ENCODE results near the gene TBC1D10B.
"Not testable (repeated sequence)": the region's sequence is repeated elsewhere in the genome, so short reads cannot be mapped to it uniquely, and the experiment has no call there.

TBC1D10B gene

GRCh38 chr16:30354423-30355143 is 15.7 kb downstream of the TBC1D10B start:
- no peak for DNase-seq (ENCODE audit: low spot score)

- no peak for DNase-seq (ENCODE audit: low spot score)
Measured at GRCh38 chr16:30353438-30354129, 16.7 kb downstream of the TBC1D10B start.

GRCh38 chr16:30352488-30353401 is 17.5 kb downstream of the TBC1D10B start:
- DNase-seq (ENCODE audit: low spot score) = no peak

GRCh38 chr16:30351586-30352419 is 18.5 kb downstream of the TBC1D10B start:
- DNase-seq (ENCODE audit: low spot score) = peak; percentile 82

GRCh38 chr16:30351001-30351441 is 19.3 kb downstream of the TBC1D10B start:
- no peak for DNase-seq (ENCODE audit: low spot score)

- no peak for DNase-seq (ENCODE audit: low spot score)
Measured at GRCh38 chr16:30350134-30350871, 20.0 kb downstream of the TBC1D10B start.

- no peak for DNase-seq (ENCODE audit: low spot score)
Measured at GRCh38 chr16:30349675-30350074, 20.6 kb downstream of the TBC1D10B start.

GRCh38 chr16:30348929-30349328 is 21.4 kb downstream of the TBC1D10B start:
- DNase-seq (ENCODE audit: low spot score) = no peak

GRCh38 chr16:30348113-30348512 is 22.2 kb downstream of the TBC1D10B start:
- no peak for DNase-seq (ENCODE audit: low spot score)

GRCh38 chr16:30346286-30346685 is 24.0 kb downstream of the TBC1D10B start:
- DNase-seq (ENCODE audit: low spot score) = no peak

GRCh38 chr16:30343491-30343820 is 26.8 kb downstream of the TBC1D10B start:
- DNase-seq (ENCODE audit: low spot score) = not testable (repeated sequence)

- no peak for DNase-seq (ENCODE audit: low spot score)
Measured at GRCh38 chr16:30342751-30343490, 27.4 kb downstream of the TBC1D10B start.

- DNase-seq (ENCODE audit: low spot score) = not testable (repeated sequence)
Measured at GRCh38 chr16:30341971-30342370, 28.3 kb downstream of the TBC1D10B start.

GRCh38 chr16:30340621-30341020 is 29.7 kb downstream of the TBC1D10B start:
- no peak for DNase-seq (ENCODE audit: low spot score)

- DNase-seq (ENCODE audit: low spot score) = not testable (repeated sequence)
Measured at GRCh38 chr16:30338715-30339114, 31.6 kb downstream of the TBC1D10B start.

GRCh38 chr16:30337964-30338357 is 32.3 kb downstream of the TBC1D10B start:
- not testable (repeated sequence) for DNase-seq (ENCODE audit: low spot score)

- no peak for DNase-seq (ENCODE audit: low spot score)
Measured at GRCh38 chr16:30335598-30336474, 34.5 kb downstream of the TBC1D10B start.

- peak; percentile 80 for DNase-seq (ENCODE audit: low spot score)
Measured at GRCh38 chr16:30335028-30335597, 35.2 kb downstream of the TBC1D10B start.

Measured in putamen (tissue), 1 donor.